Progenitor cell of endocrine pancreas (in vitro differentiated cells): ENCODE data around the gene PCSK5. TPM values are rescaled to one million over a fixed set of nuclear protein-coding genes. Genes with fewer than 3 reads are reported as not detected.

Source experiments
- DNase-seq: peaks from one replicate; pipeline ENCODE4 v3.0.0; 2021; ENCODE audit warnings: low spot score; ENCODE audit not compliant: unreplicated experiment
- H3K27ac Mint-ChIP-seq: 2 replicates; pipeline ENCODE4 v1.8.0; 2021; ENCODE audit warnings: mild to moderate bottlenecking, moderate library complexity, mixed read lengths
- H3K27me3 Mint-ChIP-seq: 2 replicates; pipeline ENCODE4 v1.8.0; 2021; ENCODE audit warnings: mixed read lengths
- H3K36me3 Mint-ChIP-seq: 2 replicates; pipeline ENCODE4 v1.8.0; 2022; ENCODE audit warnings: mixed read lengths; ENCODE audit not compliant: insufficient read depth
- H3K4me1 Mint-ChIP-seq: 2 replicates; pipeline ENCODE4 v1.8.0; 2021; ENCODE audit warnings: low read depth, mixed read lengths
- H3K4me3 Mint-ChIP-seq: 2 replicates; pipeline ENCODE4 v1.8.0; 2021; ENCODE audit warnings: low read depth, mild to moderate bottlenecking, moderate library complexity, mixed read lengths
- H3K9me3 Mint-ChIP-seq: 2 replicates; pipeline ENCODE4 v1.8.0; 2021; ENCODE audit warnings: low read depth, mixed read lengths
- total RNA-seq: library from RNA; stranded (reverse); gene quantifications from 2 replicates; pipeline ENCODE4 v1.2.1, GENCODE V29; 2021
- TF ChIP-seq, protein P1 (sequence below): fragments of 200-600 bp; sonication (generic); IDR thresholded peaks from one replicate; pipeline ENCODE4 v1.5.0; 2021; ENCODE audit warnings: antibody characterized with exemption, mild to moderate bottlenecking; ENCODE audit not compliant: unreplicated experiment

Gene PCSK5
- total RNA-seq, 1 donor from 2014 or later, result 7.3 TPM

DNA sequence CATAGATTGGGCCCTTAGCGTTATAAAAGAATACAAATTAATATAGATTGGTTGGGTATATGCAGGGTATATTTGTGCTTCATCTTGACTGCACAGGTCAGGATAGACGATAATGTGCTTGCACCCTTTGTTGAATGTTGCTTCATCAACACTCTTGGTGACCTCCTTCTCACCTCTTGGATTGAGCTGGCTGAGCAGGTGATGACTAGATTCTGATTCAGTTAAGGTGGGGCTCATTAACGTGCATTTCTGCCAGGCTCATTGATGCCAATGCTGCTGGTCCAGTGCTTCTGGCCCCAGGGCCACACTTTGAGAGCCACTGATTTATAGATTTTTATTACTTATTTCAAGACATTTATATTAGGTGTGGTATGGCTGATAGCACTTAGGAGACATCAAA is 27.7 kb downstream of the PCSK5 start:
- H3K9me3 Mint-ChIP-seq, result no peaks in the 10 kb centered on the region
- no peaks in the 10 kb centered on the region for H3K27me3 Mint-ChIP-seq
- peaks cover 1% of the 10 kb centered on the region for H3K36me3 Mint-ChIP-seq
- DNase-seq, result no peak
- TF ChIP-seq, protein P1, sequence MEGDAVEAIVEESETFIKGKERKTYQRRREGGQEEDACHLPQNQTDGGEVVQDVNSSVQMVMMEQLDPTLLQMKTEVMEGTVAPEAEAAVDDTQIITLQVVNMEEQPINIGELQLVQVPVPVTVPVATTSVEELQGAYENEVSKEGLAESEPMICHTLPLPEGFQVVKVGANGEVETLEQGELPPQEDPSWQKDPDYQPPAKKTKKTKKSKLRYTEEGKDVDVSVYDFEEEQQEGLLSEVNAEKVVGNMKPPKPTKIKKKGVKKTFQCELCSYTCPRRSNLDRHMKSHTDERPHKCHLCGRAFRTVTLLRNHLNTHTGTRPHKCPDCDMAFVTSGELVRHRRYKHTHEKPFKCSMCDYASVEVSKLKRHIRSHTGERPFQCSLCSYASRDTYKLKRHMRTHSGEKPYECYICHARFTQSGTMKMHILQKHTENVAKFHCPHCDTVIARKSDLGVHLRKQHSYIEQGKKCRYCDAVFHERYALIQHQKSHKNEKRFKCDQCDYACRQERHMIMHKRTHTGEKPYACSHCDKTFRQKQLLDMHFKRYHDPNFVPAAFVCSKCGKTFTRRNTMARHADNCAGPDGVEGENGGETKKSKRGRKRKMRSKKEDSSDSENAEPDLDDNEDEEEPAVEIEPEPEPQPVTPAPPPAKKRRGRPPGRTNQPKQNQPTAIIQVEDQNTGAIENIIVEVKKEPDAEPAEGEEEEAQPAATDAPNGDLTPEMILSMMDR, result no peak
- peaks cover 11% of the 10 kb centered on the region for H3K4me1 Mint-ChIP-seq
- H3K27ac Mint-ChIP-seq, result no peak overlapping the region
- no peak overlapping the region for H3K4me3 Mint-ChIP-seq

DNA sequence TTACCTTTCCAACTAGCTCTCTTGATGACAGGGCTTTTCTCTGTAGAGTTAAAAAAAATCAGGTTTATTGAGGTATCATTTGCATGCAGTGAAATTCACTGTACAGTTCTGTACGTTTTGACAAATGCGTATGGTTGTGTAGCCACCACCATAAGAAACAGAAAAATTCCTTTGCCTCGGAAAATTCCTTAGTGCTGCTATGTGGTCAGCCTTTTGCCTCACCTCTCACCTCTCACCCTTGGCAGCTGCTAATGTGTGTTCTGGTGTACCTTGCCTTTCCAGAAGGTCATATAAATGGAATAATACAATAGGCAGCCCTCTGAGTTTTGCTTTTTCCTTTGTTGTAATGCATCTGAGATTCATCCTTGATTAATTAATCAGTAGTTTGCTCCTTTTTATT is 28.4 kb downstream of the PCSK5 start:
- Mint-ChIP-seq H3K36me3 (peaks cover 1% of the 10 kb centered on the region), H3K4me3 (no peak overlapping the region), H3K4me1 (peaks cover 6% of the 10 kb centered on the region), H3K9me3 (peaks cover 3% of the 10 kb centered on the region), H3K27me3 (no peaks in the 10 kb centered on the region), H3K27ac (no peak overlapping the region)
- DNase-seq, result no peak
- TF ChIP-seq, protein P1, result no peak

DNA sequence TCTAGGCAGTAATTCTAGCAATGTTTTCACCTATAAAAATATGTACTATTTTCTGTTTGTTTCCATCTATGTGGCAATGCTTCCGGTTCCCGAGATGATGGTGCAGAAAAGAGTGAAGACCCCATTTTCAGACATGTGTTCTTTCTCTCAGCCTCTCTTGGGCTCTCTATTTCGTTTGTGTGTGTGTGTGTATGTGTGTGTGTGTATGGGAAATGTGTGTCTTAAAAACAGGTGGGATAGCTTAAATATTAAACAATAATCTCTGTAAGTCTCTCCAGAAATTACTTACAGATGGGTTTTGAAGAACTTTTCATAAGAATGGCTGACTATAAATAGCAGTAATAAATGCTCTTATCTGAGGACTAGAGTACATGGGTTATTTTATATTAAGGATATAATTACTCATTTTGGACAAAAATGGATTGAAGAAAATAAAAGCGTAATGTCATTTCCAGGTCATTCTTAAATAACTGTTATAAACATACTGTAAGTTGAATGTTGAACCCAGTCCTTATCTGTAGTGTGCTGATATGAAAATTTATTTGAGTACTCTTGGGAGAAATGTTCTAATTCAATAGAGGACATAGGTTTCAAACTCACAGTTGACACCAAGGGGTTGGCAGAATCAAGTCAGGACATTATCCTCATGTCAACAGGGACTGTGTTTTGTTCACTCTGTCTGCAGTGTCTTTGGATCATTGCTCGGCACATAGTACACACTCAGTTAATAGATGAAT is 31.1 kb downstream of the PCSK5 start:
- TF ChIP-seq, protein P1, result no peak
- Mint-ChIP-seq H3K36me3 (peaks cover 1% of the 10 kb centered on the region), H3K9me3 (peaks cover 5% of the 10 kb centered on the region), H3K27me3 (no peaks in the 10 kb centered on the region), H3K27ac (no peak overlapping the region), H3K4me3 (no peak overlapping the region), H3K4me1 (no peaks in the 10 kb centered on the region)
- no peak for DNase-seq

DNA sequence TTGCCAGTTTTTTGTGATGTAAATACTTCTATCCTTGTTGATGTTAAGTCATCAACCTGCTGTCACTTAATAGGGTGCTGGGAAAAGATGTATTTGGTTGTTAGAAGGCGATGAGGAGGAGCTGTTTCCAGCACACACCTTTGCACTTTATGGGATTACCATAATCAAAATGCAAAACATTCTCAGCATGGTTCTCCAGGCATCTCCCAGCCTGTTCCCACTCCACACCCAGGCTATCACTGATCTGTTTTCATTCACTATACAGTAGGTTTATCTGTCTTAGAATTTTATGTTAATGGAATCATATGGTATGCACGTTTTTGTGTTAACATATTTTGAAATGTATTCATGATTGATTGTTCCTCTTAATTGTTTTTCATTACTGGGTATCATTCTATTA is 35.9 kb downstream of the PCSK5 start:
- TF ChIP-seq, protein P1, result no peak
- Mint-ChIP-seq H3K4me1 (peaks cover 1% of the 10 kb centered on the region), H3K36me3 (peaks cover under 1% of the 10 kb centered on the region), H3K27ac (no peak overlapping the region), H3K9me3 (peaks cover 5% of the 10 kb centered on the region), H3K4me3 (no peak overlapping the region), H3K27me3 (no peaks in the 10 kb centered on the region)
- no peak for DNase-seq

DNA sequence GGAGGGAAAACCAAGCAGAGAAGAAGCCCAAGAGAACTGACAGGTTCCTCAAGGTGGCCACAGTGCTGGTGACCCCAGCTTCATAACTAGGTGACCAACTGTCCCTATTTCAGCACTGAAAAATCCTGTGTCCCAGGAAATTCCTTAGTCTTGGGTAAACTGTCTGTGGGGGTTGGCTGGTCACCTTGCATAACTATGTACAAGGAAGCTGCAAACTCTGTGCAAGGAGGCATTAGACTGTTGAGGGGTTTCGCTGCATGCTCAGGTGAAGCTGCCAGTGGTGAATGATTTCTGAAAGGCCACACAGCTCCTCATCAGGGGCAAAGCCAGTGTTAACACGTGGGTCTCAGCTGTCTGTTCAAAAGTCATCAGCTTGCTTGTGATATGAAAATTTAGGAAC is 36.9 kb downstream of the PCSK5 start:
- DNase-seq, result no peak
- H3K36me3 Mint-ChIP-seq, result no peaks in the 10 kb centered on the region
- no peaks in the 10 kb centered on the region for H3K27me3 Mint-ChIP-seq
- TF ChIP-seq, protein P1, result no peak
- peak overlapping the region; percentile 46 for H3K27ac Mint-ChIP-seq
- peaks cover 5% of the 10 kb centered on the region for H3K9me3 Mint-ChIP-seq
- H3K4me3 Mint-ChIP-seq, result no peak overlapping the region
- H3K4me1 Mint-ChIP-seq, result peaks cover 3% of the 10 kb centered on the region
